ENCODE data around the gene TCN2. TPM values are rescaled to one million over a fixed set of nuclear protein-coding genes. Genes with fewer than 3 reads are reported as not detected.
"Not testable (repeated sequence)": the region's sequence is repeated elsewhere in the genome, so short reads cannot be mapped to it uniquely, and the experiment has no call there.

TCN2 gene
- total RNA-seq, 2 donors from 2014 or later: 0.55 to 0.65 TPM

- Mint-ChIP-seq H3K27me3 (no peaks in the 10 kb centered on the region), H3K4me1 (no peaks in the 10 kb centered on the region), H3K36me3 (ENCODE audit: low read depth) (no peaks in the 10 kb centered on the region), H3K27ac (no peak overlapping the region), H3K4me3 (no peak overlapping the region)
- ATAC-seq (no peak), DNase-seq (no peak)
- H3K9me3 ChIP-seq (ENCODE audit: control insufficient read depth, low read length, poor library complexity, severe bottlenecking): no peaks in the 10 kb centered on the region
Observed at GRCh38 chr22:30628491-30628890, 21.5 kb downstream of the TCN2 start.

GRCh38 chr22:30631469-30631868 is 24.5 kb downstream of the TCN2 start:
- DNase-seq; H3K4me3 Mint-ChIP-seq; H3K36me3 Mint-ChIP-seq (ENCODE audit: low read depth); H3K27ac Mint-ChIP-seq; H3K4me1 Mint-ChIP-seq; ATAC-seq; H3K9me3 ChIP-seq (ENCODE audit: control insufficient read depth, low read length, poor library complexity, severe bottlenecking); H3K27me3 Mint-ChIP-seq: not testable (repeated sequence)

- H3K4me1 Mint-ChIP-seq: peaks cover 11% of the 10 kb centered on the region
- no peaks in the 10 kb centered on the region for H3K27me3 Mint-ChIP-seq
- H3K27ac Mint-ChIP-seq: peak overlapping the region; percentile 93
- no peaks in the 10 kb centered on the region for H3K9me3 ChIP-seq (ENCODE audit: control insufficient read depth, low read length, poor library complexity, severe bottlenecking)
- DNase-seq (peak; percentile 81 to 88 (median 84)), ATAC-seq (peak; percentile 74)
- H3K4me3 Mint-ChIP-seq: peak overlapping the region; percentile 87
- no peaks in the 10 kb centered on the region for H3K36me3 Mint-ChIP-seq (ENCODE audit: low read depth)
Observed at GRCh38 chr22:30634471-30635233, 27.7 kb downstream of the TCN2 start.

- Mint-ChIP-seq H3K4me3 (peak within 1 kb of the TSS; percentile 87), H3K36me3 (ENCODE audit: low read depth) (no peaks in the 10 kb centered on the region), H3K4me1 (peaks cover 11% of the 10 kb centered on the region), H3K27me3 (no peaks in the 10 kb centered on the region), H3K27ac (peak within 1 kb of the TSS; percentile 93)
- peak; percentile 89 to 99 (median 95) for DNase-seq
- peak; percentile 89 for ATAC-seq
- no peaks in the 10 kb centered on the region for H3K9me3 ChIP-seq (ENCODE audit: control insufficient read depth, low read length, poor library complexity, severe bottlenecking)
Observed at GRCh38 chr22:30635273-30636225, 28.6 kb downstream of the TCN2 start, which contains the start of gene SLC35E4. SLC35E4 (plus strand) TSS chr22:30635781; CDS start chr22:30636451, 670 bp downstream.

GRCh38 chr22:30636226-30637077 is 29.5 kb downstream of the TCN2 start:
- no peak for ATAC-seq
- DNase-seq: peak in 2 of 3 donors; percentile 7 to 17
- peak overlapping the region; percentile 87 for H3K4me3 Mint-ChIP-seq
- H3K4me1 Mint-ChIP-seq: peaks cover 11% of the 10 kb centered on the region
- H3K27me3 Mint-ChIP-seq: no peaks in the 10 kb centered on the region
- no peaks in the 10 kb centered on the region for H3K36me3 Mint-ChIP-seq (ENCODE audit: low read depth)
- H3K9me3 ChIP-seq (ENCODE audit: control insufficient read depth, low read length, poor library complexity, severe bottlenecking): no peaks in the 10 kb centered on the region
- no peak overlapping the region for H3K27ac Mint-ChIP-seq

- Mint-ChIP-seq H3K4me1 (peaks cover 11% of the 10 kb centered on the region), H3K27me3 (no peaks in the 10 kb centered on the region), H3K4me3 (peak overlapping the region; percentile 25), H3K36me3 (ENCODE audit: low read depth) (no peaks in the 10 kb centered on the region), H3K27ac (no peak overlapping the region)
- no peak for ATAC-seq
- no peaks in the 10 kb centered on the region for H3K9me3 ChIP-seq (ENCODE audit: control insufficient read depth, low read length, poor library complexity, severe bottlenecking)
- no peak for DNase-seq
Observed at GRCh38 chr22:30637701-30638114, 30.7 kb downstream of the TCN2 start.

GRCh38 chr22:30640361-30640760 is 33.4 kb downstream of the TCN2 start:
- ATAC-seq (no peak), DNase-seq (no peak)
- no peaks in the 10 kb centered on the region for H3K9me3 ChIP-seq (ENCODE audit: control insufficient read depth, low read length, poor library complexity, severe bottlenecking)
- no peak overlapping the region for H3K27ac Mint-ChIP-seq
- H3K4me1 Mint-ChIP-seq: peaks cover 14% of the 10 kb centered on the region
- no peak overlapping the region for H3K4me3 Mint-ChIP-seq
- no peaks in the 10 kb centered on the region for H3K36me3 Mint-ChIP-seq (ENCODE audit: low read depth)
- no peaks in the 10 kb centered on the region for H3K27me3 Mint-ChIP-seq

- no peaks in the 10 kb centered on the region for H3K27me3 Mint-ChIP-seq
- H3K27ac Mint-ChIP-seq: no peak overlapping the region
- ATAC-seq: no peak
- peaks cover 13% of the 10 kb centered on the region for H3K4me1 Mint-ChIP-seq
- no peak for DNase-seq
- H3K9me3 ChIP-seq (ENCODE audit: control insufficient read depth, low read length, poor library complexity, severe bottlenecking): no peaks in the 10 kb centered on the region
- H3K4me3 Mint-ChIP-seq: no peak overlapping the region
- no peaks in the 10 kb centered on the region for H3K36me3 Mint-ChIP-seq (ENCODE audit: low read depth)
Observed at GRCh38 chr22:30640839-30641430, 34.0 kb downstream of the TCN2 start.

GRCh38 chr22:30643055-30643875 is 36.3 kb downstream of the TCN2 start:
- no peaks in the 10 kb centered on the region for H3K27me3 Mint-ChIP-seq
- H3K27ac Mint-ChIP-seq: no peak overlapping the region
- ATAC-seq (no peak), DNase-seq (no peak)
- peaks cover 9% of the 10 kb centered on the region for H3K4me1 Mint-ChIP-seq
- H3K9me3 ChIP-seq (ENCODE audit: control insufficient read depth, low read length, poor library complexity, severe bottlenecking): no peaks in the 10 kb centered on the region
- H3K4me3 Mint-ChIP-seq: no peak overlapping the region
- peaks cover 2% of the 10 kb centered on the region for H3K36me3 Mint-ChIP-seq (ENCODE audit: low read depth)

- ATAC-seq: no peak
- no peaks in the 10 kb centered on the region for H3K9me3 ChIP-seq (ENCODE audit: control insufficient read depth, low read length, poor library complexity, severe bottlenecking)
- no peak for DNase-seq
- H3K4me3 Mint-ChIP-seq: no peak overlapping the region
- peaks cover 2% of the 10 kb centered on the region for H3K36me3 Mint-ChIP-seq (ENCODE audit: low read depth)
- H3K4me1 Mint-ChIP-seq: peaks cover 16% of the 10 kb centered on the region
- no peaks in the 10 kb centered on the region for H3K27me3 Mint-ChIP-seq
- no peak overlapping the region for H3K27ac Mint-ChIP-seq
Observed at GRCh38 chr22:30646518-30647160, 39.7 kb downstream of the TCN2 start.

- H3K4me3 Mint-ChIP-seq: no peak overlapping the region
- H3K9me3 ChIP-seq (ENCODE audit: control insufficient read depth, low read length, poor library complexity, severe bottlenecking): no peaks in the 10 kb centered on the region
- H3K4me1 Mint-ChIP-seq: peaks cover 18% of the 10 kb centered on the region
- H3K36me3 Mint-ChIP-seq (ENCODE audit: low read depth): peaks cover 2% of the 10 kb centered on the region
- DNase-seq (no peak), ATAC-seq (no peak)
- no peaks in the 10 kb centered on the region for H3K27me3 Mint-ChIP-seq
- no peak overlapping the region for H3K27ac Mint-ChIP-seq
Observed at GRCh38 chr22:30647536-30647935, 40.6 kb downstream of the TCN2 start.

Data from T-helper 17 cell (primary cell).